Thoracic aorta (tissue), 2 donors: ENCODE results near the gene ADGRA1. TPM values are rescaled to one million over a fixed set of nuclear protein-coding genes. Genes with fewer than 3 reads are reported as not detected.
"Not testable (repeated sequence)": the region's sequence is repeated elsewhere in the genome, so short reads cannot be mapped to it uniquely, and the experiment has no call there.

ENCODE experiments used
- ATAC-seq: fragments of 150-250 bp; one replicate; pipeline ENCODE4 v1.8.0; 2017; ENCODE audit warnings: low read depth; ENCODE audit not compliant: insufficient number of reproducible peaks, low FRiP score
- DNase-seq: peaks from one replicate; pipeline ENCODE4 v3.0.0-alpha.2; 2020; ENCODE audit warnings: low spot score
- H3K27ac ChIP-seq, 2 donors: fragments of 200-600 bp; sonication (generic); 1 replicate in 1 of 2; 2 replicates in 1 of 2; pipeline ENCODE4 v1.5.1; 2016; ENCODE audit warnings: mild to moderate bottlenecking in 2 of 2, moderate library complexity in 2 of 2
- H3K27me3 ChIP-seq: fragments of 200-600 bp; sonication (generic); replicated peaks from 2 replicates; pipeline ENCODE4 v1.6.0; 2016; ENCODE audit warnings: mild to moderate bottlenecking; ENCODE audit not compliant: insufficient read depth
- H3K36me3 ChIP-seq: fragments of 200-600 bp; sonication (generic); one replicate; pipeline ENCODE4 v1.5.1; 2016
- H3K4me1 ChIP-seq, 2 donors: fragments of 200-600 bp; sonication (generic); 1 replicate in 1 of 2; 2 replicates in 1 of 2; pipeline versions ENCODE4 v1.5.1 to v1.6.0; 2016; ENCODE audit warnings: low read depth in 2 of 2, mild to moderate bottlenecking in 1 of 2; ENCODE audit not compliant: control insufficient read depth in 1 of 2
- H3K4me3 ChIP-seq: fragments of 200-600 bp; sonication (generic); 2 replicates; pipeline ENCODE4 v1.5.1; 2016; ENCODE audit warnings: mild to moderate bottlenecking
- H3K9me3 ChIP-seq: fragments of 200-600 bp; sonication (generic); 2 replicates; pipeline ENCODE4 v1.5.1; 2016
- CTCF ChIP-seq: fragments of 200-600 bp; sonication (generic); IDR thresholded peaks from one replicate; pipeline ENCODE4 v1.5.1; 2019; ENCODE audit warnings: antibody characterized with exemption
- total RNA-seq, 2 donors: library from RNA; depleted of rRNA; stranded (reverse); fragments of >200 nt; gene quantifications; one replicate each; pipeline versions ENCODE4 v1.1.0 to v1.2.3, GENCODE V29; 2016

The ADGRA1 gene
- total RNA-seq, 2 donors from 2014 or later: not detected

GRCh38 chr10:133133471-133134231 lies 45.9 kb downstream of the ADGRA1 start:
- no peak overlapping the region for H3K4me3 ChIP-seq
- ATAC-seq (no peak), DNase-seq (no peak)
- H3K27ac ChIP-seq: no peak overlapping the region
- no peaks in the 10 kb centered on the region for H3K9me3 ChIP-seq
- TF ChIP-seq CTCF: no peak
- H3K4me1 ChIP-seq: no peaks in the 10 kb centered on the region
- H3K36me3 ChIP-seq: no peaks in the 10 kb centered on the region
- H3K27me3 ChIP-seq: no peaks in the 10 kb centered on the region

GRCh38 chr10:133134411-133135115 lies 46.8 kb downstream of the ADGRA1 start:
- H3K9me3 ChIP-seq: no peaks in the 10 kb centered on the region
- no peak for TF ChIP-seq CTCF
- H3K4me1 ChIP-seq: no peaks in the 10 kb centered on the region
- H3K36me3 ChIP-seq: no peaks in the 10 kb centered on the region
- no peak for DNase-seq
- H3K27ac ChIP-seq: no peak overlapping the region
- no peaks in the 10 kb centered on the region for H3K27me3 ChIP-seq
- ATAC-seq: no peak
- no peak overlapping the region for H3K4me3 ChIP-seq

GRCh38 chr10:133135116-133135465 lies 47.4 kb downstream of the ADGRA1 start:
- no peak for TF ChIP-seq CTCF
- H3K4me1 ChIP-seq: no peaks in the 10 kb centered on the region
- no peak overlapping the region for H3K27ac ChIP-seq
- no peaks in the 10 kb centered on the region for H3K9me3 ChIP-seq
- H3K27me3 ChIP-seq: no peaks in the 10 kb centered on the region
- no peaks in the 10 kb centered on the region for H3K36me3 ChIP-seq
- H3K4me3 ChIP-seq: no peak overlapping the region
- ATAC-seq (no peak), DNase-seq (no peak)

GRCh38 chr10:133137486-133138145 lies 49.9 kb downstream of the ADGRA1 start:
- not testable (repeated sequence) for ATAC-seq, H3K27ac ChIP-seq, H3K36me3 ChIP-seq, DNase-seq, H3K4me1 ChIP-seq, H3K9me3 ChIP-seq, H3K4me3 ChIP-seq, H3K27me3 ChIP-seq

- DNase-seq (no peak), ATAC-seq (no peak)
- Histone ChIP-seq H3K36me3 (no peaks in the 10 kb centered on the region), H3K27ac (no peak overlapping the region), H3K4me1 (no peaks in the 10 kb centered on the region), H3K4me3 (no peak overlapping the region), H3K9me3 (no peaks in the 10 kb centered on the region), H3K27me3 (no peaks in the 10 kb centered on the region)
- no peak for TF ChIP-seq CTCF
Measured at GRCh38 chr10:133139551-133140065, 51.9 kb downstream of the ADGRA1 start.
